HEK293T (cell line): ENCODE results near the gene NOBOX.

Experiments
- CTCF ChIA-PET: fragments of 350-600 bp; formaldehyde crosslinking; extraction: SDS; loops from one replicate; lab custom pipeline; 2021; ENCODE audit warnings: antibody characterized with exemption, inconsistent platforms; lab: Yijun Ruan, JAX
- POLR2A ChIA-PET: fragments of 350-600 bp; formaldehyde crosslinking; extraction: SDS; loops from one replicate; lab custom pipeline; 2020; ENCODE audit warnings: antibody characterized with exemption, inconsistent platforms; lab: Yijun Ruan, JAX
- DNase-seq: peaks from one replicate; pipeline ENCODE4 v3.0.0; 2012; ENCODE audit warnings: mixed read lengths; ENCODE audit errors: extremely low spot score
- ARNT ChIP-seq: fragments of 450-650 bp; IDR thresholded peaks from 2 replicates; pipeline ENCODE4 v1.6.1; 2017; ENCODE audit warnings: mild to moderate bottlenecking
- BHLHE40 ChIP-seq: fragments of 450-650 bp; IDR thresholded peaks from 2 replicates; pipeline ENCODE4 v1.6.1; 2016; ENCODE audit warnings: mild to moderate bottlenecking, moderate library complexity, borderline replicate concordance
- CTBP1 ChIP-seq: fragments of 450-650 bp; IDR thresholded peaks from 2 replicates; pipeline ENCODE4 v1.6.1; 2016; ENCODE audit warnings: borderline replicate concordance
- ELF4 ChIP-seq: fragments of 450-650 bp; IDR thresholded peaks from 2 replicates; pipeline ENCODE4 v1.6.1; 2017; ENCODE audit warnings: antibody characterized with exemption
- FOXA1 ChIP-seq: fragments of 450-650 bp; IDR thresholded peaks from 2 replicates; pipeline ENCODE4 v1.6.1; 2016; ENCODE audit warnings: mild to moderate bottlenecking
- FOXK2 ChIP-seq: fragments of 450-650 bp; IDR thresholded peaks from 2 replicates; pipeline ENCODE4 v1.6.1; 2016; ENCODE audit warnings: mild to moderate bottlenecking
- FOXM1 ChIP-seq: fragments of 450-650 bp; IDR thresholded peaks from 2 replicates; pipeline ENCODE4 v1.6.1; 2017; ENCODE audit warnings: mild to moderate bottlenecking, borderline replicate concordance
- HDGF ChIP-seq: fragments of 450-650 bp; IDR thresholded peaks from 2 replicates; pipeline ENCODE4 v1.6.1; 2017; ENCODE audit warnings: antibody characterized with exemption, borderline replicate concordance
- L3MBTL2 ChIP-seq: fragments of 450-650 bp; conservative IDR thresholded peaks from 2 replicates; pipeline ENCODE4 v1.6.1; 2016; ENCODE audit warnings: mild to moderate bottlenecking
- LEF1 ChIP-seq: fragments of 450-650 bp; IDR thresholded peaks from 2 replicates; pipeline ENCODE4 v1.6.1; 2017; ENCODE audit warnings: mild to moderate bottlenecking, borderline replicate concordance
- NFRKB ChIP-seq: fragments of 450-650 bp; IDR thresholded peaks from 2 replicates; pipeline ENCODE4 v1.6.1; 2016; ENCODE audit warnings: mild to moderate bottlenecking, moderate library complexity
- PKNOX1 ChIP-seq: fragments of 450-650 bp; IDR thresholded peaks from 2 replicates; pipeline ENCODE4 v1.6.1; 2016
- SP1 ChIP-seq: fragments of 450-650 bp; IDR thresholded peaks from 2 replicates; pipeline ENCODE4 v1.6.1; 2017
- SUZ12 ChIP-seq: fragments of 450-650 bp; IDR thresholded peaks from 2 replicates; pipeline ENCODE4 v1.6.1; 2016; ENCODE audit warnings: mild to moderate bottlenecking
- TARDBP ChIP-seq: fragments of 450-650 bp; IDR thresholded peaks from 2 replicates; pipeline ENCODE4 v1.6.1; 2016
- ZNF384 ChIP-seq: fragments of 450-650 bp; IDR thresholded peaks from 2 replicates; pipeline ENCODE4 v1.6.1; 2016

NOBOX gene

GRCh38 chr7:144408121-144408520, 4.6 kb upstream of the NOBOX start:
- DNase-seq = no peak
- POLR2A ChIA-PET = no interaction called here
- CTCF ChIA-PET = no interaction called here
- TF ChIP-seq TARDBP (no peak), ARNT (no peak), FOXK2 (no peak), ZNF384 (no peak), L3MBTL2 (no peak), HDGF (no peak), FOXA1 (no peak), SP1 (no peak), FOXM1 (no peak), NFRKB (no peak), PKNOX1 (no peak), SUZ12 (no peak), LEF1 (no peak), BHLHE40 (no peak), ELF4 (no peak), CTBP1 (no peak)

- POLR2A ChIA-PET = no interaction called here
- no peak for DNase-seq
- TF ChIP-seq NFRKB (no peak), L3MBTL2 (no peak), FOXA1 (no peak)
- CTCF ChIA-PET = no interaction called here
Observed at GRCh38 chr7:144407266-144407931, 3.9 kb upstream of the NOBOX start.

GRCh38 chr7:144404946-144405345, 1.5 kb upstream of the NOBOX start:
- CTCF ChIA-PET = interaction anchor here (0.5 kb wide), 1 partner anchor 631 kb away, joined by 3 read pairs; no protein-coding TSS in a partner anchor
- DNase-seq = no peak
- POLR2A ChIA-PET = no interaction called here
- TF ChIP-seq SUZ12 (no peak), PKNOX1 (no peak), CTBP1 (no peak), SP1 (no peak)

- no peak for DNase-seq
Observed at GRCh38 chr7:144403102-144403501, 391 bp downstream of the NOBOX start.

GRCh38 chr7:144401490-144401889, 2.0 kb downstream of the NOBOX start:
- ChIA-PET CTCF (no interaction called here), POLR2A (no interaction called here)
- no peak for DNase-seq
- no peak for TF ChIP-seq ELF4
- TF ChIP-seq FOXA1 = no peak

More at GRCh38 chr7:144403102-144403501, 391 bp downstream of the NOBOX start:
- TF ChIP-seq CTBP1 = no peak
- TF ChIP-seq FOXM1 = no peak
- no peak for TF ChIP-seq FOXK2
- TF ChIP-seq PKNOX1 = no peak
- no peak for TF ChIP-seq L3MBTL2
- TF ChIP-seq NFRKB = no peak
- TF ChIP-seq ARNT = no peak
- TF ChIP-seq TARDBP = no peak
- TF ChIP-seq ELF4 = no peak
- no peak for TF ChIP-seq SUZ12
- no peak for TF ChIP-seq ZNF384
- TF ChIP-seq BHLHE40 = no peak
- no peak for TF ChIP-seq FOXA1
- no peak for TF ChIP-seq SP1
- TF ChIP-seq HDGF = no peak
- no peak for TF ChIP-seq LEF1
- POLR2A ChIA-PET = no interaction called here
- CTCF ChIA-PET = no interaction called here

GRCh38 chr7:144399946-144400345, 3.5 kb downstream of the NOBOX start:
- ChIA-PET CTCF (no interaction called here), POLR2A (no interaction called here)
- no peak for DNase-seq
- TF ChIP-seq L3MBTL2 (no peak), NFRKB (no peak), ARNT (no peak), ELF4 (no peak), ZNF384 (no peak)

GRCh38 chr7:144398911-144399310, 4.6 kb downstream of the NOBOX start:
- DNase-seq = no peak
- POLR2A ChIA-PET = no interaction called here
- CTCF ChIA-PET = no interaction called here
- no peak for TF ChIP-seq ELF4
- no peak for TF ChIP-seq SUZ12
- TF ChIP-seq L3MBTL2 = no peak
- no peak for TF ChIP-seq HDGF
- no peak for TF ChIP-seq TARDBP
